WTC11 (cell line): ENCODE data around the gene TCP11. TPM values are rescaled to one million over a fixed set of nuclear protein-coding genes. Genes with fewer than 3 reads are reported as not detected.
A peak's percentile ranks its signal among the peaks of the same experiment; 100 is the strongest.

ENCODE experiments used
- ATAC-seq: fragments of 200-7000 bp; cut with Tn5 transposase; 2 replicates; pipeline ENCODE4 v1.10.0; 2021; ENCODE audit warnings: mild to moderate bottlenecking, moderate library complexity
- CTCF ChIA-PET: fragments of 300-600 bp; sonication (Branson Sonifier 250); formaldehyde crosslinking; loops from one replicate; lab custom pipeline; 2021; ENCODE audit warnings: antibody characterized with exemption; lab: Charles Lee
- POLR2A ChIA-PET: fragments of 350-600 bp; sonication (Branson Sonifier 250); formaldehyde crosslinking; loops from one replicate; lab custom pipeline; 2021; ENCODE audit warnings: antibody characterized with exemption; lab: Charles Lee
- DNase-seq: peaks from one replicate; pipeline ENCODE4 v3.0.0; 2021; ENCODE audit warnings: low spot score
- H3K27ac Mint-ChIP-seq: 2 replicates; pipeline ENCODE4 v1.8.0; 2021; ENCODE audit warnings: mixed read lengths
- H3K27me3 Mint-ChIP-seq: 2 replicates; pipeline ENCODE4 v1.8.0; 2021; ENCODE audit warnings: low read depth, mild to moderate bottlenecking, moderate library complexity, mixed read lengths
- H3K36me3 Mint-ChIP-seq: 2 replicates; pipeline ENCODE4 v1.8.0; 2021; ENCODE audit warnings: mixed read lengths
- H3K4me1 Mint-ChIP-seq: 2 replicates; pipeline ENCODE4 v1.8.0; 2022; ENCODE audit warnings: mixed read lengths
- H3K4me3 Mint-ChIP-seq: 2 replicates; pipeline ENCODE4 v1.8.0; 2021; ENCODE audit warnings: mild to moderate bottlenecking, moderate library complexity, mixed read lengths
- H3K9me3 Mint-ChIP-seq: 2 replicates; pipeline ENCODE4 v1.8.0; 2021; ENCODE audit warnings: mixed read lengths
- ATF3 ChIP-seq: sonication (generic); formaldehyde crosslinking; conservative IDR thresholded peaks from 2 replicates; pipeline ENCODE4 v1.8.1; 2022; ENCODE audit warnings: mild to moderate bottlenecking, missing genetic modification reagents
- CREB1 ChIP-seq: sonication (generic); formaldehyde crosslinking; IDR thresholded peaks from 2 replicates; pipeline ENCODE4 v1.8.0; 2023; ENCODE audit warnings: mild to moderate bottlenecking, missing genetic modification reagents
- CREM ChIP-seq: sonication (generic); formaldehyde crosslinking; IDR thresholded peaks from 2 replicates; pipeline ENCODE4 v1.8.1; 2022; ENCODE audit warnings: mild to moderate bottlenecking, missing genetic modification reagents, moderate library complexity
- EMX1 ChIP-seq: fragments of 250-450 bp; sonication (Bioruptor Pico); IDR thresholded peaks from 2 replicates; pipeline ENCODE4 v1.8.0; 2021; ENCODE audit warnings: mild to moderate bottlenecking
- ETV6 ChIP-seq: sonication (generic); formaldehyde crosslinking; IDR thresholded peaks from 2 replicates; pipeline ENCODE4 v1.8.1; 2022; ENCODE audit warnings: mild to moderate bottlenecking, missing genetic modification reagents
- GRHL2 ChIP-seq: fragments of 250-450 bp; sonication (Bioruptor Pico); IDR thresholded peaks from 2 replicates; pipeline ENCODE4 v1.8.0; 2022; ENCODE audit warnings: mild to moderate bottlenecking, moderate library complexity; ENCODE audit not compliant: insufficient replicate concordance, severe bottlenecking
- MAX ChIP-seq: sonication (generic); formaldehyde crosslinking; IDR thresholded peaks from 2 replicates; pipeline ENCODE4 v1.8.0; 2022; ENCODE audit warnings: mild to moderate bottlenecking, missing genetic modification reagents
- NFATC4 ChIP-seq: fragments of 250-450 bp; sonication (Bioruptor Pico); IDR thresholded peaks from 2 replicates; pipeline ENCODE4 v1.9.0; 2021; ENCODE audit warnings: mild to moderate bottlenecking
- PRDM15 ChIP-seq: sonication (generic); formaldehyde crosslinking; IDR thresholded peaks from 2 replicates; pipeline ENCODE4 v1.8.0; 2022; ENCODE audit warnings: missing genetic modification reagents
- SMAD3 ChIP-seq: sonication (generic); formaldehyde crosslinking; IDR thresholded peaks from 2 replicates; pipeline ENCODE4 v1.8.0; 2022; ENCODE audit warnings: missing genetic modification reagents, mild to moderate bottlenecking, borderline replicate concordance
- STAT6 ChIP-seq: sonication (generic); formaldehyde crosslinking; conservative IDR thresholded peaks from 2 replicates; pipeline ENCODE4 v1.8.1; 2023; ENCODE audit warnings: mild to moderate bottlenecking, low read depth, missing genetic modification reagents, moderate library complexity
- TCF7 ChIP-seq: sonication (generic); formaldehyde crosslinking; IDR thresholded peaks from 2 replicates; pipeline ENCODE4 v1.8.0; 2022; ENCODE audit warnings: mild to moderate bottlenecking, low read depth, missing genetic modification reagents, moderate library complexity
- TP53 ChIP-seq: sonication (generic); formaldehyde crosslinking; IDR thresholded peaks from 2 replicates; pipeline ENCODE4 v1.8.1; 2023; ENCODE audit warnings: mild to moderate bottlenecking, missing genetic modification reagents
- ZBTB21 ChIP-seq: sonication (generic); formaldehyde crosslinking; IDR thresholded peaks from 2 replicates; pipeline ENCODE4 v1.8.1; 2023; ENCODE audit warnings: mild to moderate bottlenecking, missing genetic modification reagents, borderline replicate concordance
- ZBTB43 ChIP-seq: sonication (generic); formaldehyde crosslinking; IDR thresholded peaks from 2 replicates; pipeline ENCODE4 v1.8.1; 2023; ENCODE audit warnings: mild to moderate bottlenecking, missing genetic modification reagents
- ZNF138 ChIP-seq: sonication (generic); formaldehyde crosslinking; conservative IDR thresholded peaks from 2 replicates; pipeline ENCODE4 v1.8.1; 2022; ENCODE audit warnings: mild to moderate bottlenecking, moderate library complexity, missing genetic modification reagents
- ZNF219 ChIP-seq: sonication (generic); formaldehyde crosslinking; IDR thresholded peaks from 2 replicates; pipeline ENCODE4 v1.8.0; 2023; ENCODE audit warnings: missing genetic modification reagents, mild to moderate bottlenecking, borderline replicate concordance
- ZNF232 ChIP-seq: sonication (generic); formaldehyde crosslinking; IDR thresholded peaks from 2 replicates; pipeline ENCODE4 v1.8.0; 2022; ENCODE audit warnings: mild to moderate bottlenecking, missing genetic modification reagents
- ZNF423 ChIP-seq: fragments of 250-450 bp; sonication (Bioruptor Pico); IDR thresholded peaks from 2 replicates; pipeline ENCODE4 v2.1.2; 2022; ENCODE audit warnings: mild to moderate bottlenecking, moderate library complexity
- ZNF532 ChIP-seq: fragments of 250-450 bp; sonication (Bioruptor Pico); IDR thresholded peaks from 2 replicates; pipeline ENCODE4 v1.9.0; 2021; ENCODE audit warnings: mild to moderate bottlenecking, borderline replicate concordance
- total RNA-seq: library from RNA; stranded (reverse); gene quantifications from 3 replicates; pipeline ENCODE4 v1.2.3, GENCODE V29; 2021

The TCP11 gene
- total RNA-seq, 1 experiment from 2014 or later: not detected

- peak overlapping the region; percentile 21 for H3K27ac Mint-ChIP-seq
- H3K4me3 Mint-ChIP-seq: no peak overlapping the region
- peaks cover 12% of the 10 kb centered on the region for H3K4me1 Mint-ChIP-seq
- POLR2A ChIA-PET: interaction anchor here (0.6 kb wide), 1 partner anchor 312 kb away, joined by 4 read pairs; no protein-coding TSS in a partner anchor
- peaks cover 19% of the 10 kb centered on the region for H3K36me3 Mint-ChIP-seq
- no peaks in the 10 kb centered on the region for H3K27me3 Mint-ChIP-seq
- H3K9me3 Mint-ChIP-seq: no peaks in the 10 kb centered on the region
- ATAC-seq: no peak
- CTCF ChIA-PET: interaction anchor here (0.5 to 2.2 kb wide), 4 partner anchors 37 to 170 kb away, joined by 3 to 6 read pairs (median 4); partner anchors contain the start of gene ZNF76
- TF ChIP-seq EMX1 (no peak), NFATC4 (CRISPR knock-in tag) (no peak), ATF3 (CRISPR knock-in tag) (no peak), ZNF423 (CRISPR knock-in tag) (no peak), PRDM15 (CRISPR knock-in tag) (no peak), TP53 (no peak)
- TF ChIP-seq, all 79 proteins: peak for 0
- no peak for DNase-seq
These were observed 51.8 kb downstream of the TCP11 start for GRCh38 chr6:35089216-35089934.

- H3K27ac Mint-ChIP-seq: no peak overlapping the region; the same call in 1 of the 2 replicates
- no peak for DNase-seq
- H3K36me3 Mint-ChIP-seq: peaks cover 23% of the 10 kb centered on the region
- H3K27me3 Mint-ChIP-seq: no peaks in the 10 kb centered on the region
- H3K4me1 Mint-ChIP-seq: peaks cover 5% of the 10 kb centered on the region
- no peaks in the 10 kb centered on the region for H3K9me3 Mint-ChIP-seq
- CTCF ChIA-PET: interaction anchor here (2.2 kb wide), 1 partner anchor 102 kb away, joined by 6 read pairs; no protein-coding TSS in a partner anchor
- POLR2A ChIA-PET: no interaction called here
- no peak; the same call in 1 of the 2 replicates for ATAC-seq
- no peak overlapping the region for H3K4me3 Mint-ChIP-seq
- TF ChIP-seq MAX (CRISPR knock-in tag): no peak
- TF ChIP-seq ZNF232 (CRISPR knock-in tag): no peak
- TF ChIP-seq ZBTB21 (CRISPR knock-in tag): no peak
- TF ChIP-seq ZNF138: no peak
- TF ChIP-seq GRHL2 (CRISPR knock-in tag): no peak
- no peak for TF ChIP-seq ZBTB43 (CRISPR knock-in tag)
- TF ChIP-seq TCF7: no peak
- no peak for TF ChIP-seq ZNF219
- TF ChIP-seq ETV6: no peak
- no peak for TF ChIP-seq SMAD3 (CRISPR knock-in tag)
- TF ChIP-seq CREM (CRISPR knock-in tag): no peak
- no peak for TF ChIP-seq STAT6 (CRISPR knock-in tag)
- TF ChIP-seq CREB1 (CRISPR knock-in tag): no peak
- no peak for TF ChIP-seq ZNF532 (CRISPR knock-in tag)
These were observed 52.6 kb downstream of the TCP11 start for GRCh38 chr6:35088281-35089215.
